GM20431 (cell line): ENCODE data around the gene ARSG.

Experiments
- in situ Hi-C: fragments of 300-500 bp; cut with MseI, MboI; formaldehyde crosslinking; loops from one replicate; pipeline ENCODE4 v1.15.0; 2020; ENCODE audit warnings: low sequenced_read_pairs; ENCODE audit not compliant: unreplicated experiment

ARSG gene

GRCh38 chr17:68437979-68438822 is 146.9 kb downstream of the ARSG start:
- in situ Hi-C loops: loop anchor here (10.0 kb wide), 1 partner anchor 173 kb away; no protein-coding TSS in a partner anchor

GRCh38 chr17:68439656-68440290 is 148.5 kb downstream of the ARSG start:
- in situ Hi-C loops: loop anchor here (10.0 kb wide), 1 partner anchor 175 kb away; no protein-coding TSS in a partner anchor

GRCh38 chr17:68440526-68440925 is 149.2 kb downstream of the ARSG start:
- in situ Hi-C loops: no loop called here

- in situ Hi-C loops: no loop called here
Measured at GRCh38 chr17:68441070-68441770, 149.9 kb downstream of the ARSG start.

GRCh38 chr17:68443972-68444464 is 152.7 kb downstream of the ARSG start:
- in situ Hi-C loops: no loop called here

GRCh38 chr17:68445671-68446070 is 154.4 kb downstream of the ARSG start:
- in situ Hi-C loops: no loop called here

GRCh38 chr17:68446626-68447041 is 155.3 kb downstream of the ARSG start:
- in situ Hi-C loops: no loop called here

- in situ Hi-C loops: no loop called here
Measured at GRCh38 chr17:68449021-68449739, 157.9 kb downstream of the ARSG start.

GRCh38 chr17:68450391-68450790 is 159.1 kb downstream of the ARSG start:
- in situ Hi-C loops: no loop called here

- in situ Hi-C loops: no loop called here
Measured at GRCh38 chr17:68450801-68451200, 159.5 kb downstream of the ARSG start.

GRCh38 chr17:68451670-68452354 is 160.5 kb downstream of the ARSG start:
- in situ Hi-C loops: no loop called here

- in situ Hi-C loops: no loop called here
Measured at GRCh38 chr17:68452724-68453290, 161.5 kb downstream of the ARSG start.

- in situ Hi-C loops: no loop called here
Measured at GRCh38 chr17:68453991-68454665, 162.8 kb downstream of the ARSG start.

- in situ Hi-C loops: no loop called here
Measured at GRCh38 chr17:68455901-68456338, 164.6 kb downstream of the ARSG start.

- in situ Hi-C loops: no loop called here
Measured at GRCh38 chr17:68456339-68457167, 165.3 kb downstream of the ARSG start.

GRCh38 chr17:68457168-68457538 is 165.9 kb downstream of the ARSG start, which contains the start of gene WIPI1:
TSS of gene WIPI1 (minus strand) at chr17:68457496. CDS start at chr17:68457421, 75 bp downstream.
- in situ Hi-C loops: no loop called here

GRCh38 chr17:68457539-68458259 is 166.4 kb downstream of the ARSG start:
- in situ Hi-C loops: no loop called here
